ENCODE data around the gene HEPHL1.
"Not testable (repeated sequence)": the region's sequence is repeated elsewhere in the genome, so short reads cannot be mapped to it uniquely, and the experiment has no call there.

DNA sequence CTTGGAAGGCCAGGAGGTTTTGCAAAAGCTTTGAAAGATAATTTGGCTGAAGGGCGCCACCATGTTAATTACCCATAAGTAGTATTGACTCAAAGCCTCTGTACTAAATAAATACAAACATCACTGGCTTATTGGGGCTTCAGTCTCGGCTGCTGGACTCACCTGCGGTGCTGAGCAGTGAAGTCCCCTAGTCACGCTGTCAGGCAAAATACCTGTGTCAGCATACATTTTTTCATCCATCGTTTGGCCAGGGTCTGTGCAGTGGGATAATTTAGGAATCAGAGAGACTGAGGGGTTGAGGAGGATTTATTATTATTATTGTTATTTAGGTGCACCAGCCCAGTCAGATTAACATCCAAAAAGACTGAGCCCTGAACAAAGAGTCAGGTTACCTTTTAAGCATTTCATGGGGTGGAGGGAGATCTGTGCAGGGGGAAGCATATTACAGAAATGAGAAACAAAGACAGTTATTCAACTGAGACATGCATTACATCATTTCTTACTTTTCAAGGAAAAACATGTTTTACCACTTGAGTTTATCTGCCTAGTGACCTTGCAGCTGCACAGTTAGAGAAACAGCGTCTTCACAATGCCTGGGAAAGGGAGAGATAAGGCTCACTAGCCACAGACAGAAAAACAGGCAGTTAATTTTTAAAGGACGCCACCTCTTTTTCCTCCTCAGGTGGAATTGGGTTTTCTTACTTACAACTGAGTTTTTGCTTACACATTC lies 47.7 kb upstream of the HEPHL1 start:
- TF ChIP-seq EZH2phosphoT487 (IDR thresholded peaks at IDR 0.05; ENCODE audit: low read depth), result not testable (repeated sequence)
- TF ChIP-seq, protein P1, sequence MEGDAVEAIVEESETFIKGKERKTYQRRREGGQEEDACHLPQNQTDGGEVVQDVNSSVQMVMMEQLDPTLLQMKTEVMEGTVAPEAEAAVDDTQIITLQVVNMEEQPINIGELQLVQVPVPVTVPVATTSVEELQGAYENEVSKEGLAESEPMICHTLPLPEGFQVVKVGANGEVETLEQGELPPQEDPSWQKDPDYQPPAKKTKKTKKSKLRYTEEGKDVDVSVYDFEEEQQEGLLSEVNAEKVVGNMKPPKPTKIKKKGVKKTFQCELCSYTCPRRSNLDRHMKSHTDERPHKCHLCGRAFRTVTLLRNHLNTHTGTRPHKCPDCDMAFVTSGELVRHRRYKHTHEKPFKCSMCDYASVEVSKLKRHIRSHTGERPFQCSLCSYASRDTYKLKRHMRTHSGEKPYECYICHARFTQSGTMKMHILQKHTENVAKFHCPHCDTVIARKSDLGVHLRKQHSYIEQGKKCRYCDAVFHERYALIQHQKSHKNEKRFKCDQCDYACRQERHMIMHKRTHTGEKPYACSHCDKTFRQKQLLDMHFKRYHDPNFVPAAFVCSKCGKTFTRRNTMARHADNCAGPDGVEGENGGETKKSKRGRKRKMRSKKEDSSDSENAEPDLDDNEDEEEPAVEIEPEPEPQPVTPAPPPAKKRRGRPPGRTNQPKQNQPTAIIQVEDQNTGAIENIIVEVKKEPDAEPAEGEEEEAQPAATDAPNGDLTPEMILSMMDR (IDR thresholded peaks at IDR 0.05; ENCODE audit: low read depth, low read length), result not testable (repeated sequence)
